Sigmoid colon (tissue), 4 donors: ENCODE measurements around the gene DOCK1.

Experiments used
- EP300 ChIP-seq, 4 donors: sonication (generic); formaldehyde crosslinking; IDR thresholded peaks; one replicate each; pipeline ENCODE4 v1.6.1; 2017; ENCODE audit warnings: antibody characterized with exemption in 4 of 4
- POLR2A ChIP-seq, 2 donors: fragments of 450-650 bp; IDR thresholded peaks; one replicate each; pipeline ENCODE4 v1.6.1; 2016; ENCODE audit warnings: antibody characterized with exemption in 2 of 2, mild to moderate bottlenecking in 2 of 2, moderate library complexity in 2 of 2
- POLR2AphosphoS5 ChIP-seq, 4 donors: sonication (generic); formaldehyde crosslinking; IDR thresholded peaks; one replicate each; pipeline ENCODE4 v1.6.1; 2017; ENCODE audit warnings: antibody characterized with exemption in 4 of 4
- TF ChIP-seq, protein P1 (sequence below), 4 experiments: fragments of 450-650 bp in 3 of 4; fragments of 200-600 bp in 1 of 4; IDR thresholded peaks; one replicate each; pipeline ENCODE4 v1.5.1; 2016 to 2019; ENCODE audit warnings: antibody characterized with exemption in 4 of 4, mild to moderate bottlenecking in 3 of 4, moderate library complexity in 2 of 4

DNA sequence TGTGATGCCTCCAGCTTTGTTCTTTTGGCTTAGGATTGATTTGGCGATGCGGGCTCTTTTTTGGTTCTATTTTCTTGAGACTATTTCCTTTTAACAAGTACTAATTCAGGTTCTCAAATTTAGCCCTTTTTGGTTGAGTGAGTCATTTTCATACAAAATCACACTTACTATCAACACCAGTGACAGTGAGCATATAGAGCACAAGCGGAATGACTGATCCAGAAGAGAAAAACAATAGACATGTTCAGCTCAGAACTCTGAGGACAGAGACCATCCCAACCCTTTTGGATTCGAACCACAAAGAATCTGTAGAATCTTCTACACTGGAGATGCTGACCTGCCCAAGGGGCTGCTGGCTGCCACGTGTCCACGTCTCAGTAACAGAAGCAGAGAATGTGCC, 347.6 kb downstream of the DOCK1 start:
- TF ChIP-seq, protein P1, sequence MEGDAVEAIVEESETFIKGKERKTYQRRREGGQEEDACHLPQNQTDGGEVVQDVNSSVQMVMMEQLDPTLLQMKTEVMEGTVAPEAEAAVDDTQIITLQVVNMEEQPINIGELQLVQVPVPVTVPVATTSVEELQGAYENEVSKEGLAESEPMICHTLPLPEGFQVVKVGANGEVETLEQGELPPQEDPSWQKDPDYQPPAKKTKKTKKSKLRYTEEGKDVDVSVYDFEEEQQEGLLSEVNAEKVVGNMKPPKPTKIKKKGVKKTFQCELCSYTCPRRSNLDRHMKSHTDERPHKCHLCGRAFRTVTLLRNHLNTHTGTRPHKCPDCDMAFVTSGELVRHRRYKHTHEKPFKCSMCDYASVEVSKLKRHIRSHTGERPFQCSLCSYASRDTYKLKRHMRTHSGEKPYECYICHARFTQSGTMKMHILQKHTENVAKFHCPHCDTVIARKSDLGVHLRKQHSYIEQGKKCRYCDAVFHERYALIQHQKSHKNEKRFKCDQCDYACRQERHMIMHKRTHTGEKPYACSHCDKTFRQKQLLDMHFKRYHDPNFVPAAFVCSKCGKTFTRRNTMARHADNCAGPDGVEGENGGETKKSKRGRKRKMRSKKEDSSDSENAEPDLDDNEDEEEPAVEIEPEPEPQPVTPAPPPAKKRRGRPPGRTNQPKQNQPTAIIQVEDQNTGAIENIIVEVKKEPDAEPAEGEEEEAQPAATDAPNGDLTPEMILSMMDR (IDR thresholded peaks at IDR 0.05): no peak
- no peak for TF ChIP-seq POLR2A (IDR thresholded peaks at IDR 0.05)
- TF ChIP-seq EP300 (IDR thresholded peaks at IDR 0.05): no peak
- no peak for TF ChIP-seq POLR2AphosphoS5 (IDR thresholded peaks at IDR 0.05)
